HFF-Myc (cell line): Measurements from ENCODE around the gene EVI2A.

Experiments
- DNase-seq: peaks from one replicate; pipeline ENCODE4 v3.0.0-alpha.2; 2011; ENCODE audit warnings: low read depth; ENCODE audit errors: extremely low read depth
- H3K4me3 ChIP-seq: replicated peaks from 2 replicates; pipeline ENCODE4 v1.5.1; 2011; ENCODE audit warnings: low read depth, mild to moderate bottlenecking, control low read depth, low read length
- CTCF ChIP-seq: IDR thresholded peaks from 2 replicates; pipeline ENCODE4 v1.5.1; 2012; ENCODE audit warnings: mild to moderate bottlenecking, low read depth, low read length, control low read depth; ENCODE audit errors: missing control alignments

The EVI2A gene

GRCh38 chr17:31321481-31321880 is at the start of gene EVI2A:
EVI2A (minus strand) TSS chr17:31321622; CDS start chr17:31319013, 2,609 bp downstream.
- no peak for TF ChIP-seq CTCF
- H3K4me3 ChIP-seq = peak within 1 kb of the TSS; percentile 37
- peak; percentile 85 for DNase-seq

GRCh38 chr17:31369266-31369665 is 47.8 kb upstream of the EVI2A start:
- H3K4me3 ChIP-seq = no peak overlapping the region
- no peak for TF ChIP-seq CTCF
- no peak for DNase-seq

GRCh38 chr17:31366088-31366487 is 44.7 kb upstream of the EVI2A start:
- no peak for TF ChIP-seq CTCF
- DNase-seq = no peak
- no peak overlapping the region for H3K4me3 ChIP-seq

GRCh38 chr17:31364012-31364411 is 42.6 kb upstream of the EVI2A start:
- no peak for DNase-seq
- no peak for TF ChIP-seq CTCF
- H3K4me3 ChIP-seq = no peak overlapping the region

- TF ChIP-seq CTCF = no peak
These were observed 36.5 kb upstream of the EVI2A start for GRCh38 chr17:31357839-31358394.

GRCh38 chr17:31357091-31357490 is 35.7 kb upstream of the EVI2A start:
- no peak overlapping the region for H3K4me3 ChIP-seq
- DNase-seq = no peak
- TF ChIP-seq CTCF = no peak

More at GRCh38 chr17:31357839-31358394, 36.5 kb upstream of the EVI2A start:
- no peak overlapping the region for H3K4me3 ChIP-seq
- no peak for DNase-seq

GRCh38 chr17:31355935-31356334 is 34.5 kb upstream of the EVI2A start:
- DNase-seq = no peak
- H3K4me3 ChIP-seq = no peak overlapping the region
- no peak for TF ChIP-seq CTCF
